Upper lobe of left lung (tissue), 4 donors: ENCODE data around the gene NAT8L.

Experiments
- EP300 ChIP-seq, 4 donors: sonication (generic); formaldehyde crosslinking; IDR thresholded peaks; one replicate each; pipeline ENCODE4 v1.5.1; 2017; ENCODE audit warnings: antibody characterized with exemption in 4 of 4, control low read depth in 2 of 4
- TF ChIP-seq, protein P1 (sequence below), 6 experiments: fragments of 450-650 bp in 4 of 6; fragments of 200-600 bp in 2 of 6; sonication (generic) in 2 of 6; IDR thresholded peaks; one replicate each; pipeline ENCODE4 v1.5.1; 2016 to 2019; ENCODE audit warnings: antibody characterized with exemption in 6 of 6

DNA sequence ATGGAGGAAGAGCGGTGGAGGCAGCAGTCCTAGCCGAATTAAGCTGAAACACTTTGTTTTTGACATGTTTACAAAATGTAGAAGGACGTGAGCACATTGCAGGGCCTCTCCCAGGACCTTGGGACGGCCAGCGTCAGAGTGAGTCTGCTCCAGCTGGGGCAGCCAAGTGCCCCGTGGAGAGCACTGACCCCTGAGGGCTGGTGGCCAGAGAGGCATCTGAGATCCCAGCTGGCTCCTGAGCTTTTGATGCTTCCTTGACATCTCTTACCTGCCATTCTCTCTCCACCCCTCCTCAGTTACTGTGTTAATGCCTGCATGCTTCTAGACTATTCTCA lies 24.7 kb downstream of the NAT8L start:
- no peak for TF ChIP-seq EP300 (IDR thresholded peaks at IDR 0.05)
- TF ChIP-seq, protein P1, sequence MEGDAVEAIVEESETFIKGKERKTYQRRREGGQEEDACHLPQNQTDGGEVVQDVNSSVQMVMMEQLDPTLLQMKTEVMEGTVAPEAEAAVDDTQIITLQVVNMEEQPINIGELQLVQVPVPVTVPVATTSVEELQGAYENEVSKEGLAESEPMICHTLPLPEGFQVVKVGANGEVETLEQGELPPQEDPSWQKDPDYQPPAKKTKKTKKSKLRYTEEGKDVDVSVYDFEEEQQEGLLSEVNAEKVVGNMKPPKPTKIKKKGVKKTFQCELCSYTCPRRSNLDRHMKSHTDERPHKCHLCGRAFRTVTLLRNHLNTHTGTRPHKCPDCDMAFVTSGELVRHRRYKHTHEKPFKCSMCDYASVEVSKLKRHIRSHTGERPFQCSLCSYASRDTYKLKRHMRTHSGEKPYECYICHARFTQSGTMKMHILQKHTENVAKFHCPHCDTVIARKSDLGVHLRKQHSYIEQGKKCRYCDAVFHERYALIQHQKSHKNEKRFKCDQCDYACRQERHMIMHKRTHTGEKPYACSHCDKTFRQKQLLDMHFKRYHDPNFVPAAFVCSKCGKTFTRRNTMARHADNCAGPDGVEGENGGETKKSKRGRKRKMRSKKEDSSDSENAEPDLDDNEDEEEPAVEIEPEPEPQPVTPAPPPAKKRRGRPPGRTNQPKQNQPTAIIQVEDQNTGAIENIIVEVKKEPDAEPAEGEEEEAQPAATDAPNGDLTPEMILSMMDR (IDR thresholded peaks at IDR 0.05) = no peak
